ENCODE measurements around the gene ANKRD39.
A peak's percentile ranks its signal among the peaks of the same experiment; 100 is the strongest.

ANKRD39 gene

GRCh38 chr2:96859681-96860064 is 1.9 kb upstream of the ANKRD39 start:
- no peak for TF ChIP-seq CEBPB (IDR thresholded peaks at IDR 0.05)

GRCh38 chr2:96859099-96859649 is 1.4 kb upstream of the ANKRD39 start:
- TF ChIP-seq ZBTB7A (IDR thresholded peaks at IDR 0.05; ENCODE audit: low read depth) (no peak), NFIC (IDR thresholded peaks at IDR 0.05) (0 out of 2 replicates have a peak, but pooled peaks have one; percentile 14), YY1 (IDR thresholded peaks at IDR 0.05; ENCODE audit: low read depth) (no peak)

- TF ChIP-seq MAX (IDR thresholded peaks at IDR 0.05) (peak; percentile 64; the same call in 1 of the 2 replicates), TAF1 (IDR thresholded peaks at IDR 0.05; ENCODE audit: low read depth) (no peak), TCF12 (IDR thresholded peaks at IDR 0.05; ENCODE audit: low read depth) (no peak), EGR1 (IDR thresholded peaks at IDR 0.05) (no peak)
These were observed 795 bp downstream of the ANKRD39 start for GRCh38 chr2:96856776-96857666.

- TF ChIP-seq CEBPB (IDR thresholded peaks at IDR 0.05) (no peak), EGR1 (IDR thresholded peaks at IDR 0.05) (no peak), MAX (IDR thresholded peaks at IDR 0.05) (no peak), TAF1 (IDR thresholded peaks at IDR 0.05; ENCODE audit: low read depth) (no peak), RAD21 (IDR thresholded peaks at IDR 0.05; ENCODE audit: low read depth) (no peak), NFIC (IDR thresholded peaks at IDR 0.05) (no peak), CREB1 (IDR thresholded peaks at IDR 0.05; ENCODE audit: low read depth) (no peak), FOXM1 (IDR thresholded peaks at IDR 0.05; ENCODE audit: borderline replicate concordance, low read depth) (no peak), TEAD4 (IDR thresholded peaks at IDR 0.05) (no peak), TCF12 (IDR thresholded peaks at IDR 0.05; ENCODE audit: low read depth) (no peak)
These were observed 4.5 kb downstream of the ANKRD39 start for GRCh38 chr2:96853321-96853720.

- TF ChIP-seq EGR1 (IDR thresholded peaks at IDR 0.05) (no peak), EP300 (IDR thresholded peaks at IDR 0.05; ENCODE audit: borderline replicate concordance) (no peak), MAX (IDR thresholded peaks at IDR 0.05) (no peak), ZBTB7A (IDR thresholded peaks at IDR 0.05; ENCODE audit: low read depth) (no peak), CREB1 (IDR thresholded peaks at IDR 0.05; ENCODE audit: low read depth) (no peak)
These were observed 5.1 kb downstream of the ANKRD39 start for GRCh38 chr2:96852667-96853066.

GRCh38 chr2:96848264-96848663 is 9.6 kb downstream of the ANKRD39 start:
- no peak for TF ChIP-seq CREB1 (IDR thresholded peaks at IDR 0.05; ENCODE audit: low read depth)
- TF ChIP-seq YY1 (IDR thresholded peaks at IDR 0.05; ENCODE audit: low read depth), result no peak
- no peak for TF ChIP-seq TEAD4 (IDR thresholded peaks at IDR 0.05)
- TF ChIP-seq NFIC (IDR thresholded peaks at IDR 0.05), result no peak
- no peak for TF ChIP-seq REST (IDR thresholded peaks at IDR 0.05; ENCODE audit: low read depth)
- TF ChIP-seq EGR1 (IDR thresholded peaks at IDR 0.05), result no peak
- TF ChIP-seq RAD21 (IDR thresholded peaks at IDR 0.05; ENCODE audit: low read depth), result no peak
- TF ChIP-seq USF1 (IDR thresholded peaks at IDR 0.05), result no peak

GRCh38 chr2:96847586-96847985 is 10.2 kb downstream of the ANKRD39 start:
- TF ChIP-seq RAD21 (IDR thresholded peaks at IDR 0.05; ENCODE audit: low read depth) (no peak), FOXM1 (IDR thresholded peaks at IDR 0.05; ENCODE audit: borderline replicate concordance, low read depth) (no peak), MAX (IDR thresholded peaks at IDR 0.05) (no peak), USF1 (IDR thresholded peaks at IDR 0.05) (no peak), CREB1 (IDR thresholded peaks at IDR 0.05; ENCODE audit: low read depth) (no peak), EP300 (IDR thresholded peaks at IDR 0.05; ENCODE audit: borderline replicate concordance) (no peak), CEBPB (IDR thresholded peaks at IDR 0.05) (no peak), NFIC (IDR thresholded peaks at IDR 0.05) (no peak), YY1 (IDR thresholded peaks at IDR 0.05; ENCODE audit: low read depth) (no peak)

- TF ChIP-seq EGR1 (IDR thresholded peaks at IDR 0.05), result no peak
- TF ChIP-seq RAD21 (IDR thresholded peaks at IDR 0.05; ENCODE audit: low read depth), result no peak
- TF ChIP-seq TAF1 (IDR thresholded peaks at IDR 0.05; ENCODE audit: low read depth), result no peak
- no peak for TF ChIP-seq CEBPB (IDR thresholded peaks at IDR 0.05)
- TF ChIP-seq EP300 (IDR thresholded peaks at IDR 0.05; ENCODE audit: borderline replicate concordance), result no peak
- no peak for TF ChIP-seq MAX (IDR thresholded peaks at IDR 0.05)
- no peak for TF ChIP-seq CREB1 (IDR thresholded peaks at IDR 0.05; ENCODE audit: low read depth)
- no peak for TF ChIP-seq ZBTB7A (IDR thresholded peaks at IDR 0.05; ENCODE audit: low read depth)
- no peak for TF ChIP-seq USF1 (IDR thresholded peaks at IDR 0.05)
- TF ChIP-seq NFIC (IDR thresholded peaks at IDR 0.05), result no peak
- no peak for TF ChIP-seq TCF12 (IDR thresholded peaks at IDR 0.05; ENCODE audit: low read depth)
- TF ChIP-seq TEAD4 (IDR thresholded peaks at IDR 0.05), result no peak
- TF ChIP-seq YY1 (IDR thresholded peaks at IDR 0.05; ENCODE audit: low read depth), result no peak
- no peak for TF ChIP-seq FOXM1 (IDR thresholded peaks at IDR 0.05; ENCODE audit: borderline replicate concordance, low read depth)
- no peak for TF ChIP-seq REST (IDR thresholded peaks at IDR 0.05; ENCODE audit: low read depth)
These were observed 11.0 kb downstream of the ANKRD39 start for GRCh38 chr2:96846825-96847224.
